ENCODE data around the gene FUT6.

DNA sequence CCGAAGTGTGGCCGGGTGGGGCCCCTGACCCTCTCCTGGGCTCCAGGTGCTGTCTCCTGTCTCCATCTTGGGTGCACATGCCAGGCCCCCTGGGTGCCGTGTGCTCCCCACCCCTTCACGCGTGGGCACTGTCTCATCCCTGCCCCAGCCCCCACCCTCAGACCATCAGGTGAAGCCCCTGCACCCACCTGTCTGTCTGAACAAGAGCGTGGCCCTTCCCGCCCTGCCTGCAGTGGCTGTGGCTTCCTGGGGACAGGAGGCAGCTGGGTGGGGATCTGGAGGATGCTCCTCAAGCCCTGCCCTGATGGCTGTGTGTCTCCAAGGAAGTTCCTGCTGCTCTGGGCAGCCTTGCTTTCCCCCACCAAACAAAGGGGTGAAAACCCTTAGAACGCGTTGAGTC is 57.2 kb downstream of the FUT6 start:
- no peak for TF ChIP-seq CTCF (IDR thresholded peaks at IDR 0.05)
- no peak for TF ChIP-seq POLR2A (IDR thresholded peaks at IDR 0.05)
